Thyroid gland (tissue), 4 donors: ENCODE data around the gene ZDHHC11B.

Experiments
- POLR2A ChIP-seq, 2 donors: fragments of 450-650 bp; IDR thresholded peaks; one replicate each; pipeline ENCODE4 v1.6.1; 2017; ENCODE audit warnings: antibody characterized with exemption in 2 of 2, mild to moderate bottlenecking in 2 of 2, moderate library complexity in 1 of 2
- TF ChIP-seq, protein P1 (sequence below), 6 experiments: fragments of 200-600 bp in 3 of 6; fragments of 450-650 bp in 3 of 6; sonication (generic) in 3 of 6; IDR thresholded peaks; one replicate each; pipeline ENCODE4 v1.5.1; 2016 to 2019; ENCODE audit warnings: antibody characterized with exemption in 6 of 6, mild to moderate bottlenecking in 2 of 6, inconsistent platforms in 1 of 6, moderate library complexity in 1 of 6

DNA sequence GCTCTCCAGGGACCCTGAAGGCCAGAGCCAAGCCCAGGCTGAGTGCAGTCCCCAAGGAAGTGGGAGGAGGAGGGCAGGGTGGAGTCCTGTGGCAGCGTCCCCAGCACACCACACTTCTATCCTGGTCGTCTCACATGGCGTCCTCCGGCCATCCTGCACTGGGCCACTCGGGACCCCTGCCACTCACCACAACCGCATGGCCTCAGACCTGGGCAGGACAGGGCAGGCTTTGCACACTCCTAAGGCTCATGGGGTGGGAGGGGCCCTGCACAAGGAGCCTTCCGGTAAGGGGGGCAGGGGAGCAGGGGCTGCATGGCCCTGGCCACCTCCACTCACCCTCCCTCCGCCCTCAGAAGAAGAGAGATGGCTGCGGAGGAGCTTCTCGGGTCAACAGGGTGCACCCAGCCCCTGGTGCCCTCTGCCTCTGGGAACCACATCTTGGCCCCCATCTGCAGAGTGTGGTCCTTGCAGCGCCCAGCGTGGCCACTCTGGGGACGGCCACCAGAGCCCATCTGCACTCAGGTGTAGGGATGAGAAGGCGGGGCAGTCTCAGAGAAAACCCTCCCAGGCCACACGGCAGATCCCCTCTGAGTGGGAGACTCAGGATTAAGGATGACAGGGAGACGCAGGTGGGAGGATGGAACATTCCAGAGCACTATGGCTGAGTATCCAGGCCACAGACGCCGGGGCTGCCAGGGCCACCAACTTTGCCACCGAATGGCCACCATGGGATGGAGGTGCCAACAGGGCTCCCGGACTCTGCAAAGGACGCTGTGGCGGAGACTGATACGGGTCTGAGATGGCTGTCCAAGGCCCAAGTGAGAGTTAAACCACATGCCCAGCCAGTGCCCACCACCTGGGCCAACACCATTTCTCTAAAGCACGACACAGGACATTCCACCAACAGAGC lies 99.0 kb downstream of the ZDHHC11B start:
- TF ChIP-seq, protein P1, sequence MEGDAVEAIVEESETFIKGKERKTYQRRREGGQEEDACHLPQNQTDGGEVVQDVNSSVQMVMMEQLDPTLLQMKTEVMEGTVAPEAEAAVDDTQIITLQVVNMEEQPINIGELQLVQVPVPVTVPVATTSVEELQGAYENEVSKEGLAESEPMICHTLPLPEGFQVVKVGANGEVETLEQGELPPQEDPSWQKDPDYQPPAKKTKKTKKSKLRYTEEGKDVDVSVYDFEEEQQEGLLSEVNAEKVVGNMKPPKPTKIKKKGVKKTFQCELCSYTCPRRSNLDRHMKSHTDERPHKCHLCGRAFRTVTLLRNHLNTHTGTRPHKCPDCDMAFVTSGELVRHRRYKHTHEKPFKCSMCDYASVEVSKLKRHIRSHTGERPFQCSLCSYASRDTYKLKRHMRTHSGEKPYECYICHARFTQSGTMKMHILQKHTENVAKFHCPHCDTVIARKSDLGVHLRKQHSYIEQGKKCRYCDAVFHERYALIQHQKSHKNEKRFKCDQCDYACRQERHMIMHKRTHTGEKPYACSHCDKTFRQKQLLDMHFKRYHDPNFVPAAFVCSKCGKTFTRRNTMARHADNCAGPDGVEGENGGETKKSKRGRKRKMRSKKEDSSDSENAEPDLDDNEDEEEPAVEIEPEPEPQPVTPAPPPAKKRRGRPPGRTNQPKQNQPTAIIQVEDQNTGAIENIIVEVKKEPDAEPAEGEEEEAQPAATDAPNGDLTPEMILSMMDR (IDR thresholded peaks at IDR 0.05) = no peak
- no peak for TF ChIP-seq POLR2A (IDR thresholded peaks at IDR 0.05)
